PC-9 (cell line): ENCODE results near the gene ADAMTS15. TPM values are rescaled to one million over a fixed set of nuclear protein-coding genes. Genes with fewer than 3 reads are reported as not detected.

ENCODE experiments used
- BruUV-seq: library from RNA; stranded (reverse); fragments of 400-500 nt; replicated peaks from 2 replicates; lab custom pipeline; 2021; lab: Mats Ljungman, UMichigan
- CTCF ChIA-PET: fragments of 300-600 bp; sonication (Branson Sonifier 250); formaldehyde crosslinking; loops from one replicate; lab custom pipeline; 2022; ENCODE audit warnings: antibody characterized with exemption; lab: Charles Lee
- POLR2A ChIA-PET: fragments of 300-600 bp; sonication (Branson Sonifier 250); formaldehyde crosslinking; loops from one replicate; lab custom pipeline; 2022; ENCODE audit warnings: antibody characterized with exemption; ENCODE audit not compliant: unreplicated experiment; lab: Charles Lee
- DNase-seq, 2 experiments: peaks; one replicate each; pipeline versions ENCODE4 v3.0.0 to v3.0.0-alpha.2; 2015 to 2022; ENCODE audit warnings: mixed read lengths in 1 of 2
- H2AFZ ChIP-seq: fragments of 200-600 bp; sonication (generic); 2 replicates; pipeline ENCODE4 v1.8.1; 2017; ENCODE audit warnings: antibody characterized with exemption
- H3F3A ChIP-seq: fragments of 200-600 bp; sonication (generic); 2 replicates; pipeline ENCODE4 v1.8.1; 2017; ENCODE audit warnings: antibody characterized with exemption, mild to moderate bottlenecking, low read depth; ENCODE audit not compliant: insufficient read depth
- H3K27ac ChIP-seq: fragments of 200-600 bp; sonication (generic); 2 replicates; pipeline ENCODE4 v1.6.1; 2016; ENCODE audit warnings: mixed run types
- H3K27me3 ChIP-seq: fragments of 200-600 bp; sonication (generic); 2 replicates; pipeline ENCODE4 v1.6.1; 2016; ENCODE audit warnings: low read depth, mixed run types; ENCODE audit not compliant: insufficient read depth
- H3K36me3 ChIP-seq: fragments of 200-600 bp; sonication (generic); 2 replicates; pipeline ENCODE4 v1.6.1; 2016; ENCODE audit warnings: low read depth, mixed run types
- H3K4me1 ChIP-seq: fragments of 200-600 bp; sonication (generic); replicated peaks from 2 replicates; pipeline ENCODE4 v1.6.1; 2016; ENCODE audit warnings: mixed run types; ENCODE audit not compliant: insufficient read depth
- H3K4me2 ChIP-seq: fragments of 200-600 bp; sonication (generic); 2 replicates; pipeline ENCODE4 v1.6.1; 2017; ENCODE audit warnings: mixed run types
- H3K4me3 ChIP-seq: fragments of 200-600 bp; sonication (generic); 2 replicates; pipeline ENCODE4 v1.6.1; 2016; ENCODE audit warnings: mixed run types
- H3K79me2 ChIP-seq: fragments of 200-600 bp; sonication (generic); 2 replicates; pipeline ENCODE4 v1.6.1; 2017; ENCODE audit warnings: low read depth, mixed run types
- H3K9me2 ChIP-seq: fragments of 200-600 bp; sonication (generic); 2 replicates; pipeline ENCODE4 v1.8.1; 2017; ENCODE audit warnings: mild to moderate bottlenecking; ENCODE audit not compliant: insufficient read depth
- H3K9me3 ChIP-seq: fragments of 200-600 bp; sonication (generic); 2 replicates; pipeline ENCODE4 v1.8.1; 2016; ENCODE audit warnings: low read depth; ENCODE audit not compliant: insufficient read depth
- H4K20me1 ChIP-seq: fragments of 200-600 bp; sonication (generic); 2 replicates; pipeline ENCODE4 v1.8.1; 2017; ENCODE audit not compliant: insufficient read depth
- CTCF ChIP-seq: fragments of 200-600 bp; sonication (generic); conservative IDR thresholded peaks from 2 replicates; pipeline ENCODE4 v1.6.1; 2017; ENCODE audit warnings: mixed run types, antibody characterized with exemption, mild to moderate bottlenecking, moderate library complexity
- EZH2 ChIP-seq: fragments of 200-600 bp; sonication (generic); IDR thresholded peaks from 2 replicates; pipeline ENCODE4 v1.8.0; 2017; ENCODE audit warnings: antibody characterized with exemption, low read depth
- intact Hi-C: fragments of 100-400 bp; cut with micrococcal nuclease; formaldehyde crosslinking; loops from one replicate; pipeline ENCODE4 v1.10.0; 2022; ENCODE audit not compliant: unreplicated experiment
- total RNA-seq: library from RNA; stranded (reverse); gene quantifications from 2 replicates; pipeline ENCODE4 v1.2.3, GENCODE V29; 2021

The ADAMTS15 gene
- total RNA-seq, 1 experiment from 2014 or later = 2.2 TPM

DNA sequence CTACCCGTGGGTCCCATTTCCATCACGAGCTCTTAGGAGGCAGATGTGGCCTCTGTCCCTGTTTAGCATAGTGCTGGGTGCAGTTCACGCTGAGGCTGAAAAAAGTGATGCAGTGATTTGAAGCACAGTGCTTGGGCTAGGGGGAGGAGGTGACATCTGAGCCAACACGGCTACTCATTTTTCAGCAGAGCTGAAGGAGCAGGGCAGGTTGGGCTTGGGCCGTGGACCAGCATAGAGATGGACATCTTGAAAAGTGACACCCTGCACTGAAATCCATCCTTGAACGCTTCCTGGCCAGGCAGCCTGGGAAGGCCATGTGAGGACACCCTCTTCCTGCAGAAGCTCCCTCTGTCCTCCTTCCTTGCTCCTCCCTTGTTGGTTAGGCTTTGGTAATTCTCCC, 66.4 kb downstream of the ADAMTS15 start:
- H3K27ac ChIP-seq = no peak overlapping the region
- no peak for TF ChIP-seq EZH2
- TF ChIP-seq CTCF = no peak
- peaks cover 4% of the 10 kb centered on the region; the same call in 1 of the 2 replicates for H3F3A ChIP-seq
- H3K27me3 ChIP-seq = no peaks in the 10 kb centered on the region
- H2AFZ ChIP-seq = no peak overlapping the region
- H4K20me1 ChIP-seq = no peaks in the 10 kb centered on the region
- no peaks in the 10 kb centered on the region for H3K9me2 ChIP-seq
- no peaks in the 10 kb centered on the region for H3K79me2 ChIP-seq
- BruUV-seq = no TSS peak
- H3K4me1 ChIP-seq = peaks cover 12% of the 10 kb centered on the region
- no peaks in the 10 kb centered on the region for H3K9me3 ChIP-seq
- H3K36me3 ChIP-seq = no peaks in the 10 kb centered on the region
- POLR2A ChIA-PET = no interaction called here
- CTCF ChIA-PET = no interaction called here
- intact Hi-C loops = no loop called here
- H3K4me2 ChIP-seq = no peak overlapping the region
- no peak overlapping the region for H3K4me3 ChIP-seq
- no peak for DNase-seq

DNA sequence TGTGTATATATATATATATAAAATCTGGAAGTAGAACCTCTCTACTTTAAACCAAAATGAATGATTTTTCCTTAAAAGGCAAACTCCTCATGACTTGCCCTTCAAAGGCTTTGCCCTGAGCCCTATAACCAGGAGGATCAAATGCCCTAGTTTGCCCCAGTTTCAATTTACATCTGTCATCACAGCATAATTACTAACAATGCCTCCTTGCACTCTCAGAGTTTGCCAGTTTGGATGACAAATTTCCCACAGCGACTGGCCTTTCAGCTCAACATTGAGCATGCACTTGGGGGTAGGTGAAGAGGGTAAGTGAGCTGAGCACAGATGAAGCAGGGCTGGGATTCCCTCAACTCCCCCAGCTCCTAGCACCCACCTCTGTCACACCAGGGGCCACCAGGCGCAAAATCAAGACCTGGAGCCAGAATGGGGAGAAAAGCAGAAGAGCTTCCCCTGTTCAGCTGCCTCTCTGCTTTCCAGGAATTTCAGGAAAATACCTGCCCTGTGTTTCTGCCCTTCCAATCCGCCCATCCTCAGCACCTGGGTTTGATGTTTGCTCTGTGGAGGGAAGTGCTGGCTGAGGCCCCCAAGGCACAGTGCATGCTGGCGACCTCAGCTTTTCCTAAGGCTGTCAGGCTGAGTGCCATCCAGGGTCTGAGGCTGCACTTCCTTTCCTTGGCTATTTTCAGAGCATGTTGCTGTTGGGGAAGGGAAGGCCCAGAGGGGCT, 67.5 kb downstream of the ADAMTS15 start:
- CTCF ChIA-PET = no interaction called here
- Histone ChIP-seq H3K27ac (no peak overlapping the region), H3K79me2 (no peaks in the 10 kb centered on the region), H3K4me1 (peaks cover 12% of the 10 kb centered on the region), H3K4me3 (no peak overlapping the region), H3K9me3 (no peaks in the 10 kb centered on the region), H4K20me1 (no peaks in the 10 kb centered on the region), H2AFZ (no peak overlapping the region), H3K27me3 (no peaks in the 10 kb centered on the region), H3K9me2 (no peaks in the 10 kb centered on the region), H3F3A (peaks cover 4% of the 10 kb centered on the region; the same call in 1 of the 2 replicates), H3K4me2 (no peak overlapping the region), H3K36me3 (no peaks in the 10 kb centered on the region)
- POLR2A ChIA-PET = interaction anchor here (0.7 kb wide), 1 partner anchor 577 kb away, joined by 3 read pairs; no protein-coding TSS in a partner anchor
- TF ChIP-seq CTCF = no peak
- TF ChIP-seq EZH2 = no peak
- BruUV-seq = no TSS peak
- intact Hi-C loops = no loop called here
- no peak for DNase-seq

DNA sequence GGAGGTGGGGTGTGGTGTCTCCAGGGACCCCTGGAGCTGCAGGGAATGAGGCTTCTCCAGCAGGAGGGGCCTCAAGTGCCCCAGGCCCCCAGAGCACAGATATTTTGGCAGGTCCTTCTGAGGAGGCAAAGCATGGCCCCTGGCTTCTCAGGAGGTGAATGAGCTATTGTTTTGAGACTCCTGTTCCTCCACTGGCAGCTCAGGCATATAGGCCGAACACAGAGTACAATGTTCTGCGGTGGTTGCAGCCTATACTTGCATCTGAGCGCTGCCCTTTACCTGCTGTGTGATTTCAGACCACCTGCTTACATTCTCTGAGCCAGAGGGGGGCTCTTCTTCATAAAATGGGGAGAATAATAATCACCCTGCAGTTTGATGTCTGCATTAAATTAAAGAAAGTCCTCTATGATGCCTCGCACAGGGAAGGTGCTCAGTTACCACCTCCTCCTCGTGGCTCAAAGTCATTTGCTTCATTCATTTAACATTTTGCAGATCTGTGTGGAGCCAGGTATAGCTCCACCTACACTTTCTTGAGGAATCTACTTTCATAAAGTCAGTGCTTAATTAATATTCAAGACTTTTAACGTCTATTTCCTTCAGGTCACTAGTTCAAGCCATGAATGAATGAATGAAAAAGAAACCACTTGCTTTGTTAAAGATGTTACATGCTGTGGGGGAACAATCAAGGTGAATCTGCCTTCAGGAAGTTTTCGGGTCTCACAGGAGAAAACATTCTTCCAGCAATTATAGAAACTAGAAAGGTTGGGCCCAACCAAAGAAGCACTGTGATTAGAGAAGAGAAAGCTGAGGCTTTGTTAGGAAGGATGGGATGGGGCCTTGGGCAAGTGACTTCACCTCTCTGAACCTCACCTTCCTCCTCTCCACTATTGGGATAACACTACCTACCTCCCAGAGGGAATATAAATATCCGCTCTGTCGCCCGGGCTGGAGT, 68.4 kb downstream of the ADAMTS15 start:
- H3F3A ChIP-seq = no peaks in the 10 kb centered on the region
- peaks cover 9% of the 10 kb centered on the region for H3K4me1 ChIP-seq
- ChIA-PET CTCF (no interaction called here), POLR2A (interaction anchor here (0.7 kb wide), 1 partner anchor 578 kb away, joined by 3 read pairs; no protein-coding TSS in a partner anchor)
- H3K9me2 ChIP-seq = no peaks in the 10 kb centered on the region
- H3K4me2 ChIP-seq = no peak overlapping the region
- DNase-seq = no peak
- no peaks in the 10 kb centered on the region for H3K79me2 ChIP-seq
- no peaks in the 10 kb centered on the region for H3K36me3 ChIP-seq
- no peak overlapping the region for H2AFZ ChIP-seq
- intact Hi-C loops = no loop called here
- no TSS peak for BruUV-seq
- H4K20me1 ChIP-seq = no peaks in the 10 kb centered on the region
- no peaks in the 10 kb centered on the region for H3K27me3 ChIP-seq
- no peak overlapping the region for H3K27ac ChIP-seq
- no peak overlapping the region for H3K4me3 ChIP-seq
- TF ChIP-seq CTCF (no peak), EZH2 (no peak)
- no peaks in the 10 kb centered on the region for H3K9me3 ChIP-seq
